ENCODE measurements around the gene C6orf118. TPM values are rescaled to one million over a fixed set of nuclear protein-coding genes. Genes with fewer than 3 reads are reported as not detected.

The C6orf118 gene
- total RNA-seq, 2 experiments from 2014 or later = not detected

GRCh38 chr6:165268987-165269386 lies 40.4 kb downstream of the C6orf118 start:
- H3K36me3 Mint-ChIP-seq = no peaks in the 10 kb centered on the region
- DNase-seq = no peak
- no peak overlapping the region for H3K4me3 Mint-ChIP-seq
- H3K27ac Mint-ChIP-seq = no peak overlapping the region
- H3K27me3 Mint-ChIP-seq = no peaks in the 10 kb centered on the region
- H3K9me3 Mint-ChIP-seq = peaks cover 3% of the 10 kb centered on the region
- H3K4me1 Mint-ChIP-seq = no peaks in the 10 kb centered on the region

- Mint-ChIP-seq H3K36me3 (no peaks in the 10 kb centered on the region), H3K4me3 (no peak overlapping the region), H3K27me3 (no peaks in the 10 kb centered on the region), H3K27ac (no peak overlapping the region), H3K9me3 (peaks cover 2% of the 10 kb centered on the region), H3K4me1 (no peaks in the 10 kb centered on the region)
- no peak for DNase-seq
Measured at GRCh38 chr6:165266621-165267020, 42.8 kb downstream of the C6orf118 start.

GRCh38 chr6:165266191-165266590 lies 43.2 kb downstream of the C6orf118 start:
- no peaks in the 10 kb centered on the region for H3K4me1 Mint-ChIP-seq
- H3K4me3 Mint-ChIP-seq = no peak overlapping the region
- peaks cover 2% of the 10 kb centered on the region for H3K9me3 Mint-ChIP-seq
- no peaks in the 10 kb centered on the region for H3K27me3 Mint-ChIP-seq
- DNase-seq = no peak
- H3K27ac Mint-ChIP-seq = no peak overlapping the region
- H3K36me3 Mint-ChIP-seq = no peaks in the 10 kb centered on the region

GRCh38 chr6:165260462-165260861 lies 48.9 kb downstream of the C6orf118 start:
- Mint-ChIP-seq H3K4me1 (no peaks in the 10 kb centered on the region), H3K36me3 (no peaks in the 10 kb centered on the region)

GRCh38 chr6:165249808-165250207 lies 59.6 kb downstream of the C6orf118 start:
- Mint-ChIP-seq H3K4me1 (no peaks in the 10 kb centered on the region), H3K36me3 (no peaks in the 10 kb centered on the region), H3K27ac (no peak overlapping the region), H3K27me3 (no peaks in the 10 kb centered on the region), H3K4me3 (no peak overlapping the region), H3K9me3 (peaks cover 6% of the 10 kb centered on the region)
- no peak for DNase-seq

More at GRCh38 chr6:165260462-165260861, 48.9 kb downstream of the C6orf118 start:
- H3K9me3 Mint-ChIP-seq = peaks cover 18% of the 10 kb centered on the region
- H3K27me3 Mint-ChIP-seq = no peaks in the 10 kb centered on the region
- no peak overlapping the region for H3K4me3 Mint-ChIP-seq
- no peak overlapping the region for H3K27ac Mint-ChIP-seq
- DNase-seq = no peak

- Mint-ChIP-seq H3K4me3 (no peak overlapping the region), H3K36me3 (no peaks in the 10 kb centered on the region), H3K27ac (no peak overlapping the region), H3K9me3 (peaks cover 3% of the 10 kb centered on the region), H3K27me3 (no peaks in the 10 kb centered on the region), H3K4me1 (no peaks in the 10 kb centered on the region)
- DNase-seq = no peak
Measured at GRCh38 chr6:165245701-165246100, 63.7 kb downstream of the C6orf118 start.

- H3K27me3 Mint-ChIP-seq = no peaks in the 10 kb centered on the region
- peaks cover 3% of the 10 kb centered on the region for H3K9me3 Mint-ChIP-seq
- no peak overlapping the region for H3K4me3 Mint-ChIP-seq
- H3K36me3 Mint-ChIP-seq = no peaks in the 10 kb centered on the region
- H3K27ac Mint-ChIP-seq = no peak overlapping the region
- DNase-seq = no peak
- no peaks in the 10 kb centered on the region for H3K4me1 Mint-ChIP-seq
Measured at GRCh38 chr6:165245287-165245686, 64.1 kb downstream of the C6orf118 start.

GRCh38 chr6:165244524-165245247 lies 64.7 kb downstream of the C6orf118 start:
- no peak overlapping the region for H3K27ac Mint-ChIP-seq
- H3K4me1 Mint-ChIP-seq = no peaks in the 10 kb centered on the region
- H3K36me3 Mint-ChIP-seq = no peaks in the 10 kb centered on the region
- no peaks in the 10 kb centered on the region for H3K27me3 Mint-ChIP-seq
- peaks cover 3% of the 10 kb centered on the region for H3K9me3 Mint-ChIP-seq
- no peak for DNase-seq
- H3K4me3 Mint-ChIP-seq = no peak overlapping the region

GRCh38 chr6:165243801-165244200 lies 65.6 kb downstream of the C6orf118 start:
- Mint-ChIP-seq H3K36me3 (no peaks in the 10 kb centered on the region), H3K4me1 (no peaks in the 10 kb centered on the region), H3K27me3 (no peaks in the 10 kb centered on the region), H3K4me3 (no peak overlapping the region), H3K27ac (no peak overlapping the region), H3K9me3 (peaks cover 3% of the 10 kb centered on the region)
- DNase-seq = no peak

- no peak for DNase-seq
- peaks cover 25% of the 10 kb centered on the region for H3K9me3 Mint-ChIP-seq
- no peak overlapping the region for H3K27ac Mint-ChIP-seq
- no peaks in the 10 kb centered on the region for H3K4me1 Mint-ChIP-seq
- H3K27me3 Mint-ChIP-seq = no peaks in the 10 kb centered on the region
- H3K4me3 Mint-ChIP-seq = no peak overlapping the region
- no peaks in the 10 kb centered on the region for H3K36me3 Mint-ChIP-seq
Measured at GRCh38 chr6:165236326-165236725, 73.1 kb downstream of the C6orf118 start.

GRCh38 chr6:165232731-165233488 lies 76.5 kb downstream of the C6orf118 start:
- Mint-ChIP-seq H3K27ac (no peak overlapping the region), H3K27me3 (no peaks in the 10 kb centered on the region), H3K4me1 (no peaks in the 10 kb centered on the region), H3K36me3 (no peaks in the 10 kb centered on the region), H3K9me3 (peaks cover 23% of the 10 kb centered on the region), H3K4me3 (no peak overlapping the region)
- no peak for DNase-seq

- Mint-ChIP-seq H3K27me3 (no peaks in the 10 kb centered on the region), H3K4me1 (no peaks in the 10 kb centered on the region), H3K9me3 (peaks cover 16% of the 10 kb centered on the region), H3K27ac (no peak overlapping the region), H3K4me3 (no peak overlapping the region), H3K36me3 (no peaks in the 10 kb centered on the region)
- no peak for DNase-seq
Measured at GRCh38 chr6:165231581-165232561, 77.5 kb downstream of the C6orf118 start.

GRCh38 chr6:165231177-165231576 lies 78.2 kb downstream of the C6orf118 start:
- no peak overlapping the region for H3K27ac Mint-ChIP-seq
- no peaks in the 10 kb centered on the region for H3K4me1 Mint-ChIP-seq
- no peak for DNase-seq
- H3K27me3 Mint-ChIP-seq = no peaks in the 10 kb centered on the region
- peaks cover 15% of the 10 kb centered on the region for H3K9me3 Mint-ChIP-seq
- no peaks in the 10 kb centered on the region for H3K36me3 Mint-ChIP-seq
- H3K4me3 Mint-ChIP-seq = no peak overlapping the region

Measured in activated naive CD8-positive, alpha-beta T cell treated with anti-CD3 and anti-CD28 coated beads for 36 hours (primary cell).